Loucy (cell line): Measurements from ENCODE around the gene SCO2.

Experiments
- EZH2phosphoT487 ChIP-seq: fragments of 200-600 bp; IDR thresholded peaks from 2 replicates; pipeline ENCODE4 v1.6.1; 2018; ENCODE audit warnings: antibody characterized with exemption, mild to moderate bottlenecking, moderate library complexity, borderline replicate concordance
- TF ChIP-seq, protein P1 (sequence below): fragments of 200-600 bp; sonication (generic); conservative IDR thresholded peaks from 2 replicates; pipeline ENCODE4 v1.5.1; 2014; ENCODE audit warnings: mild to moderate bottlenecking, antibody characterized with exemption, low read length

DNA sequence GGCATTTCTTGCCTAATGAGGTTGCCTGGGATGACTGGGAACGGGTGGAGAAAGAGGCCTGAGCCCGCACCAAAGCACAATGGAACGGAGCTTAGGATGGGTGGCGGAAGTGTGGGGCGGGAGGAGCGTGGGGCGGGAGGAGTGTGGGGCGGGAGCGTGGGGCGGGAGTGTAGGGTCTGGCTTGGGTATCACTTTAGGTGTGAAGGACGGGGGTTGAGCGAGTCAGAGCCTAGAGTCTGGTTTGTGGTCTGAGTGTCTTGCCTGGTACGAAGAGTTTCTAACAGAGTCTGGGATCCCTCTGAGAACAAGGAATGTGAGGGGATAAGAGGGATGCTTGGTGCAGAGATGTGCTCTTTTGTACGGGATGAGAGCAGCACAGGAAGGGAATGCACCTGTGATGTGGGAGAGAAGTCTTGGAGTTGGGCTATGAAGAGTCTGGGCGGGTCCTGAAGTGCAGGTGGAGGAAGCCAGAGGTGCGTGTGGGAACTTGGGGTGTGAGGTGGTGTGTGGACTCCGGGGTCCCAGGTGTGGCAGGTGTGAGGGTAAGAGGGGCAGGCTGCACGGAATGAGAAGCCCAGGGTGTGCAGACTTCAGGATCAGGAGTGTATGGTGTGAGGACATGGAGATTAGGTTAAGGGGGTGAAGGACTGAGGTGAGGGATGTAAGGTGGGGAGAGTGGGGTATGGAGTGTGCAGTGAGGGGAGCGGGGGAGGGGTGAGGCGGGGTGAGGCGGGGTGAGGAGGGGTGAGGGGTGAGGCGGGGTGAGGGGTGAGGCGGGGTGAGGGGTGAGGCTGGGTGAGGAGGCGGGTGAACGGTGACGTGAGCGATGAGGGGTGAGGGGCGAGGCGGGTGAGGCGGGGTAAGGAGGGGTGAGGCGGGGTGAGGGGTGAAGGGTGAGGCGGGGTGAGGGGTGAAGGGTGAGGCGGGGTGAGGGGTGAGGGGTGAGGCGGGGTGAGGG is 36.3 kb upstream of the SCO2 start:
- TF ChIP-seq, protein P1, sequence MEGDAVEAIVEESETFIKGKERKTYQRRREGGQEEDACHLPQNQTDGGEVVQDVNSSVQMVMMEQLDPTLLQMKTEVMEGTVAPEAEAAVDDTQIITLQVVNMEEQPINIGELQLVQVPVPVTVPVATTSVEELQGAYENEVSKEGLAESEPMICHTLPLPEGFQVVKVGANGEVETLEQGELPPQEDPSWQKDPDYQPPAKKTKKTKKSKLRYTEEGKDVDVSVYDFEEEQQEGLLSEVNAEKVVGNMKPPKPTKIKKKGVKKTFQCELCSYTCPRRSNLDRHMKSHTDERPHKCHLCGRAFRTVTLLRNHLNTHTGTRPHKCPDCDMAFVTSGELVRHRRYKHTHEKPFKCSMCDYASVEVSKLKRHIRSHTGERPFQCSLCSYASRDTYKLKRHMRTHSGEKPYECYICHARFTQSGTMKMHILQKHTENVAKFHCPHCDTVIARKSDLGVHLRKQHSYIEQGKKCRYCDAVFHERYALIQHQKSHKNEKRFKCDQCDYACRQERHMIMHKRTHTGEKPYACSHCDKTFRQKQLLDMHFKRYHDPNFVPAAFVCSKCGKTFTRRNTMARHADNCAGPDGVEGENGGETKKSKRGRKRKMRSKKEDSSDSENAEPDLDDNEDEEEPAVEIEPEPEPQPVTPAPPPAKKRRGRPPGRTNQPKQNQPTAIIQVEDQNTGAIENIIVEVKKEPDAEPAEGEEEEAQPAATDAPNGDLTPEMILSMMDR = no peak
- TF ChIP-seq EZH2phosphoT487 = no peak
